RPMI8226 (cell line): Measurements from ENCODE around the gene PRTN3.

Source experiments
- DNase-seq: peaks from one replicate; pipeline ENCODE4 v3.0.0-alpha.2; 2015

PRTN3 gene

DNA sequence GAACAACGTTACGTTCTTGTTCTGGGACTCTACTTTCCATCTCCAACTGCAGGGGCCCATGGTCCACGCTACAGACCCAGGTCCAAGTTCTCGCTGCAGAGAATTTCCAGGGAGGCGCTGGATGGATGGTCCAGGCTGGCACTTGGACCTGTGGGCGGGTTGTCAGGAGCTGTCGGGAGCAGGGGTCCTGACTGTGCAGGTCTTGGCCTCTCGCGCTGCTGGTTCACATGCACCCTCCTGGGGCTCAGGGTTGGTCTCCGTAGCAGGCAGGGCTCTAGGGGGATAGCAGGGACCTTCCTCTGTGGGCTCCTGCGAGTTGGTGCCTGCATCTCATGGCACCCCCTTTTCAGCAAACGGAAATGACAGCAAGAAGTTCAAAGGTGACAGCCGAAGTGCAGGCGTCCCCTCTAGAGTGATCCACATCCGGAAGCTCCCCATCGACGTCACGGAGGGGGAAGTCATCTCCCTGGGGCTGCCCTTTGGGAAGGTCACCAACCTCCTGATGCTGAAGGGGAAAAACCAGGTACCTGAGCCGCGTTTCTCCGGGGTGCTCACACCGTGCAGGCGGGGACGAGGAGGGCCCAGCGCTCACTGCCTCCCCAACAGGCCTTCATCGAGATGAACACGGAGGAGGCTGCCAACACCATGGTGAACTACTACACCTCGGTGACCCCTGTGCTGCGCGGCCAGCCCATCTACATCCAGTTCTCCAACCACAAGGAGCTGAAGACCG, 36.9 kb upstream of the PRTN3 start:
- DNase-seq = no peak

GRCh38 chr19:804419-805165, 36.2 kb upstream of the PRTN3 start:
- no peak for DNase-seq

DNA sequence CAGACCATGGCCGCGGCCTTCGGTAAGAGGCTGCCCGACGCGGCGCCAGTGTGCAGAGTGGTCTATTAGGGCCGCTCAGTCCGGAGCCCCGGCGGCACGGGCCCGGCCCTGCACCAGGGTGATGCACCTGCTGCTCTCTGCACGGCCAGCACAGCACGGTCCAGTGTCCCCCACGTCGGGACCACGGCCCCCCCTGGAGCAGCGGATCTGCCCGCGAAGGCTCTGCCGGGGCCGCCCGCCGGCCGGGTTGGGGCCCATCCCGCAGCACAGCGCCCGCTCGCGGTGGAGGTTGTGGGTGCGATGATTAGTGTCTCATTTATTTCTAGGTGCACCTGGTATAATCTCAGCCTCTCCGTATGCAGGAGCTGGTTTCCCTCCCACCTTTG, 35.6 kb upstream of the PRTN3 start:
- no peak for DNase-seq

GRCh38 chr19:805600-806550, 34.9 kb upstream of the PRTN3 start:
- no peak for DNase-seq

DNA sequence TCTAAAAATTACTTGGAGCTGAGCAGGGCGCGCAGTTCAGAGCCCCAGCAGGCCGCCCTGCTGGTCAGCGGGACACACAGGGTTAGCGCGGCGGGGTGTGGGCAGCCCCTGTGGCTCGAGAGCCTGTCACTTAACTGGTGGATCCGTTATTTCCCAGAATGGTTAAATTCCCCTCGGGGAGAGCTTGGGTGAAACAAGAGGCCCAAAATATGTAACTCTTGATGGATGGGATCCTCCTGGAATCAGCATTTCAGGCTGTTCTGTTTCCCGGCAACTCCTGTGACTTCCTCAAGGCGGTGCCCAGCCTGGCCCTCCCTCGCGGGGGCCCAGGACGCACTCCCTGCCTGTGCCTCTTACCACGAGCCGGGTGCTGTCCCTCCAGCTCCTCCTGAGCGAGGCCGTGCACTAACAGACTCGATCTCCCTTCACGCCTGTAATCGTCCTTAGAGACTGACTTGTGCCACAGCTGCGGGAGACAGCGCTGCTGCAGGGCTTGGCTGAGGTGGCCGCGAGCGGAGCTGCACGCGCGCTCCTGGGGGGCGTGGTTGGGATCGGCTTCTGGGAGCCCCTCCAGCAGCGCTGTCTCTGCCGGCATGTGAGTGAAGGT, 33.9 kb upstream of the PRTN3 start:
- DNase-seq = no peak

DNA sequence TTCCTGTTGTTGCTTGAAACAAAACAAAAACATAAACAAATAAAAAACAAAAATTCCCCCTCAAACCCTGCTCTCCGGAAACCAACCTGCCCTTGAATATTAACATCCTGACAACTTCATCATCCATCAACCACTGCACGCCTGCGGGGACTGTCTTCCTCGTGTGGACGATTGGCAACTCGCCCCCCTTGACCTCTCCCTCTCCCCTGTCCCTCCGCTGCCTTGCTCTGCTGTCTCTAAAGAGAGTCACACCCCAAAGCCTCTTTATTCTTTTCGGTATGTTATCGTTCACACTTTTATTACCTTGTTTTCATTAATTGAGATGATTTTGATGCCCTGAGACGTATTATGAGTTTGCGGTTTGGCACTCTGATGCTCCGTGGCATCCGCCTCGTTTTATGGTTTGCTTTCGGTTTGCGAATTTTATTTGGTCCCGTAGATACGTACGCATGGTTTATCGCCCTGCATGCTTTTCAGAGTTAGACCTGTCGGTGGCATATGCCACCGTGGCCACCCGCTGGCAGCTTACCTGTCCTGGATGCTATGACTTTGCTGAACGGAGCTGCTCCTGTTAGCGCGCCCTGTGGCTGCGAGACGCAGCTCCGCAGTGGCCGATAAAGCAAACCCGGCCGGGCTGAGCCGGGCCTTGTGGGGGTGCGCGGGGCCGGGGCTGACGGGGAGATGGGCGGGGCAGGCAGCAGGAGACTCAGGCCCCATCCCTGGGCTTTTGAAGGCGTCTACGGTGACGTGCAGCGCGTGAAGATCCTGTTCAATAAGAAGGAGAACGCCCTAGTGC, 33.0 kb upstream of the PRTN3 start:
- DNase-seq = no peak

- DNase-seq = no peak
These were observed 32.4 kb upstream of the PRTN3 start for GRCh38 chr19:808423-808775.

- no peak for DNase-seq
These were observed 30.5 kb upstream of the PRTN3 start for GRCh38 chr19:810077-810855.

- DNase-seq = no peak
These were observed 29.8 kb upstream of the PRTN3 start for GRCh38 chr19:810883-811489.

GRCh38 chr19:811506-812048, 29.2 kb upstream of the PRTN3 start:
- DNase-seq = no peak

- no peak for DNase-seq
These were observed 28.6 kb upstream of the PRTN3 start for GRCh38 chr19:812049-812746.

DNA sequence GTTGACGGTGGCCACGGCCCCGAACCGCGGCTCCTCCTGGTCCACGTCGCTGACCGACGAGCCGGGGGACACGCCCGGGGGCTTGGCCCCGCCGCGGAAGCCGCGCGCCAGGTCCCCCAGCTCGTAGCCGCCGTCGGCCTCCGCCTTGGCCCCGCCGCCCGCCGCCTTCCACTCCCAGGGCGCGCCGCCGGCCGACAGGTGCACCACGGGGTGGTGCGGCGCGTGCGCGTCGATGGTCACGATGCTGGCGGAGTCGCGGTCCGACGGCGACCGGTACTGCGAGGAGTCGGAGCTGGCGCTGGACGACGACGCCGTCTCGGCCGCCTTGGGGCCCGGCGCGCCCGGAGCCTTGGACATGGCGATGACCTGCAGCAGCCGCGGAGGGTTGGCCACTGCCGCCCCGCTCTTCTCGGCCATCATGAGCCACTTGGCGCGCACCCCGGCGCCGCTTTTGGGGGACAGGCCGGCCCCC, 28.0 kb upstream of the PRTN3 start:
- DNase-seq = no peak

DNA sequence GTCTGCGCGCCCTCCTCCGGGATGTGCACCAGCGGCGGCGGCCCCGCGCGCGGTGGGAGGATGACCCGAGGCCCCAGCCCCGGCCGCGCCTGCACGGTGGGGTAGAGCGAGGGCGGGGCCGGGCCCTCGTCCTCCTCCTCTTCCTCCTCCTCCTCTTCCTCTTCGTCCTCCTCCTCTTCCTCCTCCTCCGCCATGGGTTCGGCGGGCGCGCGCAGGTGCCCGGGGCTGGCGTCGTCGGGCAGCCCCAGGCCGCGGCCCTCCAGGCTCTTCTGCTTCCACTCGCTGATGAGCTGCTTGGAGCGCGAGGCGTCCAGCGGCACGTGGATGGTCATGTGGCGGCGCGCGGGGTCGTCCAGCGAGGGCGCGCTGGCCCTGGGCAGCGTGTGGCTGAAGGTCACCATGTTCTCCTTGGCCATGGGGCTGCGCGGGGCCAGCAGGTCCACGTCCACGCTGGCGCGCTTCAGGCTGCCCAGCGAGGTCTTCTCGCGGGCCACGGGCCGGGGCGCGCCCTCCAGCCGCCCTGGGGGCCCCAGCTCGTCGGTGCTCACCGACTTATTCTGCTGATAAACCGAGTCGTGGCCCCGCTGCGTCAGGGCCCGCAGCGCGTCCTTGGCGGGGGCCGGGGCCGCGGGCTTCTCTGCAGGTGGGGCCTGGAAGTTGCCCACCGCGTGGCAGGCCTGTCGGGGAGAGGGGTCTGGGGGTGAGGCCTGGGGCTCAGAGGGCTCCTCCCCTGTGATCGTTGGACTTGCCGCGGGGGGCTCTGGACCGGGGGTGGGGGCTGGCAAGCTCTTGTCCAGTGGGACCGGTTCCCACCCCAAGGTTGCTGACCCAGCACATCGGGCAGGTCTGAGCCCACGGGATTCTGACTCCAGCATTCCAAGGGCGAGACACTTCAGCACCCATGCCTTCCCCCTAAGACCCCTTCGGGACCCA, 27.3 kb upstream of the PRTN3 start:
- DNase-seq = no peak

DNA sequence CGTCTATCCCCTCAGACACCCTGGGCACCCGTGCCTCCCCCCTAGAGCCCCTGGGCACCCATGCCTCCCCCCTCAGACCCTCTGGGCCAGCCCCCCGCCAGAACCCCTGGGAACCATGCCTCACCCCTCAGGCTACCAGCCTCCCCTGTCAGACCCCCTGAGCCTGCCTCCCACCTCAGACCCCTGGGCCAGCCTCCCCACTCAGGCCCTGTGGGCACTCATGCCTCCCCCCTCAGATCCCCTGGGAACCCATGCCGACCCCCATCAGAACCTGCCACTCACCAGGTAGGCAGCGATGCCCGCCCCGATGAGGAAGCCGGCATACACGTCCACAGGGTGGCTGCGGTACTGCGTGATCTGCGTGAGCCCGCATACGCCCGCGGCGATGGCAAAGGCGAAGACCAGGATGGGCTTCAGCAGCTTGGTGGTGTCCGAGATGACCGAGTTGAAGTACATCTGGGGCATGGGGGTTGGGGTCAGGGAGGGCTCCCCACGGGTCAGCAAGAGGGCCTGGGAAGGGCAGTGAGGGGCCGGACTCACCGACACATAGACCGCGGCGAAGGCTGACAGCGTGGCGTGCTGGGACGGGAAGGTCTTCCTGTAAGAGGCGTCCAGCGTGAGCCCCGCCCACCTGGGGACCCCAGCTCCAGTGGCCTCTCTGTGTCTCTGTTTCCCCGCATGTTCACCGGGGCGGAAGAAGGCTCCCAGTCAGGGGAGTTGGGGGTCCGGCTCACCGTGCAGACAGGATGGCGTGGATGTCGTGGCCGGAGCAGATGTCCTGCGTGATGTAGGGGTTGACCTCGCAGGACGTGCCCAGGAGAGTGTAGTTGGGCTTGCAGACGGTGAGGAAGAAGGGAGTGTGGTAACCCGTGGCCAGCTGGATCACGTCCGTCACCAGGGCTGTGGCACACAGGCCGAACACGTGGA, 26.4 kb upstream of the PRTN3 start:
- DNase-seq = no peak

- DNase-seq = no peak
These were observed 25.6 kb upstream of the PRTN3 start for GRCh38 chr19:815079-815774.

DNA sequence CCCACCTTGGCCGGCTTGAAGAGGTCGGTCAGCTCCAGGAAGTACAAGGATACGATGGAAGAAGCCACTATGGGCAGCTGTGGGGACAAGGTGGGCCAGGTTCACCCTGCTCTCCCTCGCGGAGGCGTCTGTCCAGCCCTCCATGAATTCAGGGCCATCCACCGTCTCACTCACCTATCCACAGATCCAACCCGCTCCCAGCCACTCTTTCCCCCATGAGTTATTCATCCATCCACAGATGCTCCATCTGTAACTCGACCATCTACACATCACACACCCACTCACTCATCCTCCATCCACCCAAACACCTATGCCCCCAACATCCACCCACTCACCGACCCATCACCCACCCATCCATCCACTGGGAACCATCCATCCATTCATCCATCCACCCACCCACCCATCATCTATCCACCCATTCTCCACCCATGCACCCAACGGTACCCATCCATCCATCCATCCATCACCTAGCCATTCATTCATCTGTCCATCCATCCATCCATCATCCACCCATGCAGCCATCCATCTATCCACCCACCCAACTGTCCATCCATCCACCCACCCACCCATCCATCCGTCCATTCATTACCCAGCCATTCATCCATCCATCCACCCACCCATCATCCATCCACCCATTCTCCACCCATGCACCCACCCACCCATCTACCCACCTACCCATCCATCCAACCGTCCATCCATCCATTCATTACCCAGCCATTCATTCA, 24.9 kb upstream of the PRTN3 start:
- DNase-seq = no peak
